Measurements from ENCODE around the gene CRIP2. TPM values are rescaled to one million over a fixed set of nuclear protein-coding genes. Genes with fewer than 3 reads are reported as not detected.

CRIP2 gene
- polyA plus RNA-seq, 4 donors = 72.3 to 161 (median 108) TPM

DNA sequence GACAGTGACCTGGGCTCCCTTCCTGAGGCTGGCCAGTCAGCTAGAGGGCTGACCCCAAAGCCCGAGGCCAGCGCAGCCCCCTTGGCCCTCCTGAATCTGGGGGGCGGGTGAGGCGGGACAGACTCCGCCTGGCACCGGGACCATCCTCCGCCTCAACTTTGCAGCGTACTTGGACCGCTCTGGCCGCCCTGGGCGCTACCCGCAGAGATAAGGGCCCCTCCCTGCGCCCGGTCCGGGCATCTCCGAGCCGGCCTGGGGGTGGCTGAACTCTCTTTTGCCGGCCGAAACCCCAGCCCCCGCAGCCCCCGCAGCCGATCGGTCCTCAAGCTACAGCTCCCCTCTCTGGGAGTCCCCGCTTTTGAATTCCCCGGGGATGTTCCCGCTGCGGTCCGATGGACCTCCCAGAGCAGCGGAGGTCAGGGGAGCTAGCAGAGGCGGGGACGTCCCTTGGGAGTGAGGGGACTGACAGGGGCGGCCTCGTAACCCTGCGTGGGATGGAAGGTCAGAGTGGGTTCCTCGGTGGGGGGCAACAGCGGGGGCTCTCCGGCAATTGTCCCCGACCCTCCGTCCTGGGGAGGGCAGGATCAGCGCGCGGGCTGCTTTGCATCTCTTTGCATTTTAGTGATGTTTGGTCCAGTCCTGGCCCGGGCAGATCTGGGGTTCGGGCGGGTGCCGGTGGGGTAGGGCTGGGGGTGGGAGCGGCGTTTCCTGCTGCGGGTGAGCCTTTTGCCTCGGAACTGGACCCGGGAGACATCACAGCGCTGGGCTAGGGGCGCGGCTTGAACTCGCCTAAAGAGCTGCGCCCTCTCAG is 11.7 kb downstream of the CRIP2 start, which contains the start of gene CRIP1:
CRIP1 (plus strand) TSS at position 724 of the 811 bp plus-strand sequence. CDS start 374 bp downstream, outside the sequence.
- no peak for DNase-seq (ENCODE audit: low read depth in 4 of 4, low spot score in 3 of 4)

GRCh38 chr14:105486974-105487448 is 12.4 kb downstream of the CRIP2 start:
- DNase-seq (ENCODE audit: low read depth in 4 of 4, low spot score in 3 of 4) = no peak

- no peak for DNase-seq (ENCODE audit: low read depth in 4 of 4, low spot score in 3 of 4)
Observed at GRCh38 chr14:105487449-105487985, 12.9 kb downstream of the CRIP2 start.

GRCh38 chr14:105487986-105488777 is 13.6 kb downstream of the CRIP2 start:
- DNase-seq (ENCODE audit: low read depth in 4 of 4, low spot score in 3 of 4) = no peak

DNA sequence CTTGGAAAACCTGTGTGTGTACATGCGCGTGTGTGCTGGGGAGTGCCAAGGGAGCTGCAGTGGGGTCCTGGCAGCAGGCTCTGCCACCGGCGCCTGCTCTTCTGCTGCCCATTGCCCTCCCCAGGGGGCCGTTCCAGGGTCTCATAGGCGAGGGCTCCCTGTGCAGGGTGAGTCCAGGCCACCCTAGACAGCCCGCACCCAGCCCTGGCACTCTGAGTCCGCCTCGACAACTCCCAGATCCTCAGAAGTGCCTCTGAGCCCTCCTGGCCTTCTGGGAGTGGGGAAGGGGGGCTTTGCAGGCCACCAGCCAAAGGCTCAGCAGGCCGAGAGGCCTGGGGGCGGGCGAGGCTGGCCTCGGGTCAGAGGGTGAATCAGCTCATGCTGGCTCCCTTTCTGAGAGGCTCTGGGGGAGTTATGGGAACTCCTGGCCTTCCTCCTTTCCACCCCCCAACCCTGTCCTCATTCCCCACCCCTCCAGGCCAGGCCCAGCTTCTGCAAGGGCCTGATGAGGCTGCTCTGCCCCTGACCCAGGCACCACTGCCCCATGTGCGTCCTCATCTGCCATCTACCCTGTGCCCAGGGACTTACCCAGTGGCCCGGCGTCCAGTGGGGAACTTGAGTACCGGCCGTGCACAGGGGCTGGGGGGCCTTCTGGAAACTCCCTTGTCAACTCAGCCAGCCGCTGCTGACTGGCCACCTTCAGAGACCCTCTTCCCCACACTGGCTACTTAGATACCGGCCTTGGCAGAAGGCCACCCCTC is 14.3 kb downstream of the CRIP2 start:
- DNase-seq (ENCODE audit: low read depth in 4 of 4, low spot score in 3 of 4) = no peak

DNA sequence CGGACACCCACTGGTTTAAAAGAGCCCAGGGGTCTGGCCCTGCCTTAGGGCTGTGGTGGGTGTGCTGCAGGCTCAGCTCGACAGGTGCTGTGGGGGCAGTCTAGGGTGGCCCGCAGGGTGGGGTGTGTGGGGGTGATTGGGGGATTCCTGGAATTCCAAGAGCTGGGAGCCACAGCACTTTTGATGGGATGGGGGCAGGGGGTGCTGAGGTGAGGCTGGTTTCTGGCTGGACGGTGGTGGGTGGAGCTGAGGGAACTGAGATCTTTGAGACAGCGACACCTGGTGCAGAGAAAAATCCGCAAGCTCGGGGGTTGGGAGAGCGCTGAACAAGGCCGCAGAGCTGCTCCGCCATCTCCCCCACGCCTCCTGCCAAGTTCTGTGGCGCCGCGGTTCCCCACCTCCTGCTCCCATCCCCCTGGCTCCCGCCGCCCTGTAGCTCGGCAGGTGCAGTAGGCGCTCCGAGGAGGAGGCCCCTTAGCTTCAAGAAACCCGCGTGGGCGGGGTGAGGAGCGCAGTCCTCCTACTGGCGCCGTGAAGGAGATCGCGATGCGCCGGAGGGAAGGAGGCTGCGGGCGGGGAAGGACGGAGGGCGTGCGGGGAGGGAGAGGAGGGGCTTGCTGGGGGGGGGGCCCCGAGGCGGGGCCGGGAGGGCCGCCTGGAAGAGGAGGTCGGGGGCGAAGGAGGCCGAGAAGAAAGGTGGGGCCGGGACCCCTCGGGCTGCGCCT is 15.1 kb downstream of the CRIP2 start:
- peak; percentile 82 to 86 (median 84) for DNase-seq (ENCODE audit: low read depth in 4 of 4, low spot score in 3 of 4)

- no peak for DNase-seq (ENCODE audit: low read depth in 4 of 4, low spot score in 3 of 4)
Observed at GRCh38 chr14:105490267-105490571, 15.6 kb downstream of the CRIP2 start.

GRCh38 chr14:105490572-105491365 is 16.1 kb downstream of the CRIP2 start, which contains the start of gene TEDC1:
TSS of gene TEDC1 (plus strand) at chr14:105491246. CDS start at chr14:105491376, 130 bp downstream.
- peak; percentile 99 to 100 (median 100) for DNase-seq (ENCODE audit: low read depth in 4 of 4, low spot score in 3 of 4)

DNA sequence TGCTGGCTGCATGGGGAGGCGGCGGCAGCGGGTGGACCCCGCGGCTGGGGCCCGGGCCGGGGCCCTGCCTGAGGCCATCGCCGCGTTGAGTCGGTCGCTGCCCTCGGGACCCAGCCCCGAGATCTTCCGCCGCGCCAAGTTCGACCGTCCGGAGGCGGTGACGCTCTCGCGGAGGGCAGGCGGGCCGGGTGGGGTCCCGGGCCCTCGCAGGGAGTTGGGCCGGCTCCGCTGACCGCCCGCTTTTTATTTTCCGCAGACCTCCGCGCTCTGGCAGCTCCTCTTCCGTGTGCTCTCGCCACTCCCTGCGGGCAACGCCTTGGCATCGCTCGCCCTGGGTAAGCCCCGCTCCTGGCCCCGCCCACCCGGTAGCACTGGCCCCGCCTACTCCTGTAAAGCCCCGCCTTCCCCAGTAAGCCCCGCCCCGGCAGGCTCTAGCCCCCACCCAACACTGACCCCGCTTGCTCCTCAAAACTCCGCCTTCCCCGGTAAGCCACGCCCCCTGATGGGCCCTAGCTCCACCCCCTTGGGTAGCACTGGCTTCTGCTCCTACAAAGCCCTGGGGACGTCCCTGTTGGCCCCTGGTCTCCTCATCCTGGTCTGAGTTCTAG is 16.8 kb downstream of the CRIP2 start:
- no peak for DNase-seq (ENCODE audit: low read depth in 4 of 4, low spot score in 3 of 4)

- no peak for DNase-seq (ENCODE audit: low read depth in 4 of 4, low spot score in 3 of 4)
Observed at GRCh38 chr14:105492031-105492970, 17.7 kb downstream of the CRIP2 start.

- DNase-seq (ENCODE audit: low read depth in 4 of 4, low spot score in 3 of 4) = no peak
Observed at GRCh38 chr14:105492971-105493871, 18.6 kb downstream of the CRIP2 start.

- no peak for DNase-seq (ENCODE audit: low read depth in 4 of 4, low spot score in 3 of 4)
Observed at GRCh38 chr14:105493921-105494605, 19.4 kb downstream of the CRIP2 start.

GRCh38 chr14:105494606-105494929 is 19.9 kb downstream of the CRIP2 start:
- DNase-seq (ENCODE audit: low read depth in 4 of 4, low spot score in 3 of 4) = no peak

- DNase-seq (ENCODE audit: low read depth in 4 of 4, low spot score in 3 of 4) = no peak
Observed at GRCh38 chr14:105495101-105495989, 20.7 kb downstream of the CRIP2 start.

Data from left renal pelvis (tissue), 4 donors.